ENCODE data around the gene GLS. TPM values are rescaled to one million over a fixed set of nuclear protein-coding genes. Genes with fewer than 3 reads are reported as not detected.

Gene GLS
- total RNA-seq, 1 experiment from 2014 or later = 97.4 TPM

DNA sequence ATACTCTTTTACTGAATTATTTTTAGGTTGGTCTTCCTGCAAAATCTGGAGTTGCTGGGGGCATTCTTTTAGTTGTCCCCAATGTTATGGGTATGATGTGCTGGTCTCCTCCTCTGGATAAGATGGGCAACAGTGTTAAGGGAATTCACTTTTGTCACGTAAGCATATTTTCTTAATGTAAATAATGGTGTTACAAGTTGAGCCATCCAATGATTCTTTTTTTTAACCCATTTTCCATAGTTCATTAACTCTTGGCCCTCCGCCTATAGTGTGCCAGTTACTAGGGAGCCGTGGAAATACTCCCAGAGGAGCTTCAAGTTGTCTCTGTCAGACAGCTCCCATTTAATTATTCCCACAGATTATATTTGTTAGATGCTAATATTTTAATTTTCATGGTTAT lies 49.8 kb downstream of the GLS start:
- H3K4me2 ChIP-seq (ENCODE audit: low read length) = no peak overlapping the region

DNA sequence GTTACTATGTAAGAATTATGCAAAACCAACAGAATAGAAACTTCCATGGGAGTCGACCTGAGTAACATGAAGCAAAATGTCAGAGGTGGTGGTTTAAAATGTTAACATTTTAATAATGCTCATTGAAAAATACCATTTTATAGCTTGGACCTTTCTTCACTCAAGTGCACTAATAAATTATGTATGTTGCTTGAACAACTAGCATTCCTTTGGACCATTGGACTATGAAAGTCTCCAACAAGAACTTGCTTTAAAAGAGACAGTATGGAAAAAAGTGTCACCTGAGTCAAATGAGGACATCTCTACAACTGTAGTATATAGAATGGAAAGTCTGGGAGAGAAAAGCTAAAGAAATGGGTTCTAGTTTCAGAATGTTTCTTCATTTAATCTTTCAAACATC lies 51.9 kb downstream of the GLS start:
- Histone ChIP-seq H3K4me2 (ENCODE audit: low read length) (no peak overlapping the region), H3K36me3 (ENCODE audit: control insufficient read depth in 1 of 2, insufficient read depth in 2 of 2, low read length in 2 of 2) (peaks cover 6 to 11% of the 10 kb centered on the region in 2 experiments; a peak in 3 of 4 replicates), H2AFZ (ENCODE audit: low read depth, low read length, poor library complexity, severe bottlenecking) (no peak overlapping the region), H3K9me3 (ENCODE audit: control insufficient read depth in 1 of 2, insufficient read depth in 1 of 2, low read depth in 1 of 2, low read length in 2 of 2) (no peaks in the 10 kb centered on the region), H3K27ac (ENCODE audit: low read depth, low read length) (no peak overlapping the region), H3K27me3 (ENCODE audit: insufficient read depth, low read length) (no peaks in the 10 kb centered on the region), H3K9me2 (ENCODE audit: insufficient read depth) (no peaks in the 10 kb centered on the region), H3K4me1 (ENCODE audit: control insufficient read depth in 1 of 2, insufficient read depth in 2 of 2, low read length in 2 of 2) (no peaks in the 10 kb centered on the region), H4K20me1 (ENCODE audit: insufficient read depth) (no peaks in the 10 kb centered on the region), H3K9ac (ENCODE audit: low read length) (no peak overlapping the region), H3K79me2 (ENCODE audit: insufficient read depth, low read length) (no peaks in the 10 kb centered on the region), H3K4me3 (replicated peaks in 1 of 2; ENCODE audit: low read depth in 1 of 2, low read length in 2 of 2) (no peak overlapping the region)
- RAD21 ChIA-PET (ENCODE audit: low non-redundant PET in 1 of 2, low total read pairs in 2 of 2, uncharacterized antibody in 2 of 2, unreplicated experiment in 2 of 2) = no interaction called here
- intact Hi-C loops (cut with micrococcal nuclease) = no loop called here
- CTCF ChIA-PET = no interaction called here
- ATAC-seq = no peak
- POLR2A ChIA-PET = no interaction called here
- no TSS peak for BruUV-seq (replicated peaks)
- TF ChIP-seq RAD21 (IDR thresholded peaks at IDR 0.05; ENCODE audit: low read depth) (no peak), SP1 (IDR thresholded peaks at IDR 0.05; ENCODE audit: low read depth) (no peak), EGR1 (IDR thresholded peaks at IDR 0.05; ENCODE audit: low read depth) (no peak), POLR2A (IDR thresholded peaks at IDR 0.05; ENCODE audit: borderline replicate concordance, extremely low read depth, insufficient read depth, insufficient read length) (no peak), FOSL1 (IDR thresholded peaks at IDR 0.05; ENCODE audit: low read depth) (no peak), TCF7L2 (IDR thresholded peaks at IDR 0.05; ENCODE audit: borderline replicate concordance, extremely low read depth, insufficient read depth, insufficient read length) (no peak), EZH2 (IDR thresholded peaks at IDR 0.05) (no peak), EZH2phosphoT487 (IDR thresholded peaks at IDR 0.05; ENCODE audit: borderline replicate concordance) (no peak), JUND (IDR thresholded peaks at IDR 0.05) (no peak)
- TF ChIP-seq, protein P1, sequence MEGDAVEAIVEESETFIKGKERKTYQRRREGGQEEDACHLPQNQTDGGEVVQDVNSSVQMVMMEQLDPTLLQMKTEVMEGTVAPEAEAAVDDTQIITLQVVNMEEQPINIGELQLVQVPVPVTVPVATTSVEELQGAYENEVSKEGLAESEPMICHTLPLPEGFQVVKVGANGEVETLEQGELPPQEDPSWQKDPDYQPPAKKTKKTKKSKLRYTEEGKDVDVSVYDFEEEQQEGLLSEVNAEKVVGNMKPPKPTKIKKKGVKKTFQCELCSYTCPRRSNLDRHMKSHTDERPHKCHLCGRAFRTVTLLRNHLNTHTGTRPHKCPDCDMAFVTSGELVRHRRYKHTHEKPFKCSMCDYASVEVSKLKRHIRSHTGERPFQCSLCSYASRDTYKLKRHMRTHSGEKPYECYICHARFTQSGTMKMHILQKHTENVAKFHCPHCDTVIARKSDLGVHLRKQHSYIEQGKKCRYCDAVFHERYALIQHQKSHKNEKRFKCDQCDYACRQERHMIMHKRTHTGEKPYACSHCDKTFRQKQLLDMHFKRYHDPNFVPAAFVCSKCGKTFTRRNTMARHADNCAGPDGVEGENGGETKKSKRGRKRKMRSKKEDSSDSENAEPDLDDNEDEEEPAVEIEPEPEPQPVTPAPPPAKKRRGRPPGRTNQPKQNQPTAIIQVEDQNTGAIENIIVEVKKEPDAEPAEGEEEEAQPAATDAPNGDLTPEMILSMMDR (IDR thresholded peaks at IDR 0.05 in 2 of 3, conservative IDR thresholded peaks at IDR 0.05 in 1 of 3; ENCODE audit: borderline replicate concordance in 1 of 3, insufficient read depth in 1 of 3, low read depth in 2 of 3, low read length in 2 of 3) = no peak
- no peak for DNase-seq (ENCODE audit: low read depth, low spot score)

More for the DNA sequence above, 49.8 kb downstream of the GLS start:
- CTCF ChIA-PET = no interaction called here
- DNase-seq (ENCODE audit: low read depth, low spot score) (no peak), ATAC-seq (no peak)
- no peak overlapping the region for H3K9ac ChIP-seq (ENCODE audit: low read length)
- POLR2A ChIA-PET = no interaction called here
- no peaks in the 10 kb centered on the region for H3K4me1 ChIP-seq (ENCODE audit: control insufficient read depth in 1 of 2, insufficient read depth in 2 of 2, low read length in 2 of 2)
- H4K20me1 ChIP-seq (ENCODE audit: insufficient read depth) = no peaks in the 10 kb centered on the region
- no peaks in the 10 kb centered on the region for H3K9me2 ChIP-seq (ENCODE audit: insufficient read depth)
- H3K79me2 ChIP-seq (ENCODE audit: insufficient read depth, low read length) = no peaks in the 10 kb centered on the region
- no peaks in the 10 kb centered on the region for H3K27me3 ChIP-seq (ENCODE audit: insufficient read depth, low read length)
- TF ChIP-seq YY1 (IDR thresholded peaks at IDR 0.05; ENCODE audit: extremely low read depth, insufficient replicate concordance, low read depth, low read length) = no peak
- TF ChIP-seq ZFX (IDR thresholded peaks at IDR 0.05) = no peak
- TF ChIP-seq SRF (IDR thresholded peaks at IDR 0.05; ENCODE audit: low read depth) = no peak
- TF ChIP-seq FOSL1 (IDR thresholded peaks at IDR 0.05; ENCODE audit: low read depth) = no peak
- no peak for TF ChIP-seq SIN3A (IDR thresholded peaks at IDR 0.05; ENCODE audit: low read depth)
- BruUV-seq (replicated peaks) = no TSS peak
- no peak overlapping the region for H3K27ac ChIP-seq (ENCODE audit: low read depth, low read length)
- H3K36me3 ChIP-seq (ENCODE audit: control insufficient read depth in 1 of 2, insufficient read depth in 2 of 2, low read length in 2 of 2) = peaks cover 6 to 20% of the 10 kb centered on the region in 2 experiments; a peak in 3 of 4 replicates
- H2AFZ ChIP-seq (ENCODE audit: low read depth, low read length, poor library complexity, severe bottlenecking) = no peak overlapping the region
- RAD21 ChIA-PET (ENCODE audit: low non-redundant PET in 1 of 2, low total read pairs in 2 of 2, uncharacterized antibody in 2 of 2, unreplicated experiment in 2 of 2) = no interaction called here
- H3K9me3 ChIP-seq (ENCODE audit: control insufficient read depth in 1 of 2, insufficient read depth in 1 of 2, low read depth in 1 of 2, low read length in 2 of 2) = no peaks in the 10 kb centered on the region
- no peak overlapping the region for H3K4me3 ChIP-seq (replicated peaks in 1 of 2; ENCODE audit: low read depth in 1 of 2, low read length in 2 of 2)
- intact Hi-C loops (cut with micrococcal nuclease) = no loop called here

Data from HCT116 (cell line).